Measurements from ENCODE around the gene FBN3. TPM values are rescaled to one million over a fixed set of nuclear protein-coding genes. Genes with fewer than 3 reads are reported as not detected.

Gene FBN3
- polyA plus RNA-seq, 1 experiment: not detected

- H3K27ac ChIP-seq (ENCODE audit: low read depth, low read length): no peak overlapping the region
- no peak for TF ChIP-seq CTCF (IDR thresholded peaks at IDR 0.05; ENCODE audit: low read depth, low read length)
- peaks cover 6% of the 10 kb centered on the region for H3K27me3 ChIP-seq (ENCODE audit: control insufficient read depth, insufficient read depth, low read length)
- POLR2A ChIA-PET: no interaction called here
- H3K4me3 ChIP-seq (ENCODE audit: low read depth, low read length): peak overlapping the region; percentile 7; the same call in 1 of the 2 replicates
- CTCF ChIA-PET: no interaction called here
- peaks cover 8% of the 10 kb centered on the region; the same call in 1 of the 2 replicates for H3K9me3 ChIP-seq (ENCODE audit: control insufficient read depth, insufficient read depth, low read length)
- DNase-seq (ENCODE audit: low read depth, low spot score): peak; percentile 20
Measured at GRCh38 chr19:8050274-8051096, 98.9 kb downstream of the FBN3 start.

- H3K27me3 ChIP-seq (ENCODE audit: control insufficient read depth, insufficient read depth, low read length): peaks cover 8% of the 10 kb centered on the region
- ChIA-PET CTCF (no interaction called here), POLR2A (no interaction called here)
- H3K9me3 ChIP-seq (ENCODE audit: control insufficient read depth, insufficient read depth, low read length): peaks cover 8% of the 10 kb centered on the region; the same call in 1 of the 2 replicates
- H3K4me3 ChIP-seq (ENCODE audit: low read depth, low read length): no peak overlapping the region
- no peak for TF ChIP-seq CTCF (IDR thresholded peaks at IDR 0.05; ENCODE audit: low read depth, low read length)
- DNase-seq (ENCODE audit: low read depth, low spot score): no peak
- no peak overlapping the region for H3K27ac ChIP-seq (ENCODE audit: low read depth, low read length)
Measured at GRCh38 chr19:8046569-8047165, 102.7 kb downstream of the FBN3 start.

GRCh38 chr19:8045872-8046568 lies 103.4 kb downstream of the FBN3 start:
- no peak overlapping the region for H3K27ac ChIP-seq (ENCODE audit: low read depth, low read length)
- H3K4me3 ChIP-seq (ENCODE audit: low read depth, low read length): no peak overlapping the region
- POLR2A ChIA-PET: interaction anchor here (0.7 kb wide), 1 partner anchor 20 kb away, joined by 3 read pairs; no protein-coding TSS in a partner anchor
- no peak for DNase-seq (ENCODE audit: low read depth, low spot score)
- H3K27me3 ChIP-seq (ENCODE audit: control insufficient read depth, insufficient read depth, low read length): peaks cover 8% of the 10 kb centered on the region
- CTCF ChIA-PET: no interaction called here
- H3K9me3 ChIP-seq (ENCODE audit: control insufficient read depth, insufficient read depth, low read length): peaks cover 8% of the 10 kb centered on the region; the same call in 1 of the 2 replicates
- TF ChIP-seq CTCF (IDR thresholded peaks at IDR 0.05; ENCODE audit: low read depth, low read length): no peak

- H3K9me3 ChIP-seq (ENCODE audit: control insufficient read depth, insufficient read depth, low read length): no peaks in the 10 kb centered on the region
- POLR2A ChIA-PET: no interaction called here
- peaks cover 4% of the 10 kb centered on the region for H3K27me3 ChIP-seq (ENCODE audit: control insufficient read depth, insufficient read depth, low read length)
- DNase-seq (ENCODE audit: low read depth, low spot score): no peak
- H3K27ac ChIP-seq (ENCODE audit: low read depth, low read length): no peak overlapping the region
- CTCF ChIA-PET: no interaction called here
- no peak overlapping the region for H3K4me3 ChIP-seq (ENCODE audit: low read depth, low read length)
- TF ChIP-seq CTCF (IDR thresholded peaks at IDR 0.05; ENCODE audit: low read depth, low read length): no peak
Measured at GRCh38 chr19:8044018-8044417, 105.4 kb downstream of the FBN3 start.

GRCh38 chr19:8042900-8043299 lies 106.5 kb downstream of the FBN3 start:
- Histone ChIP-seq H3K4me3 (ENCODE audit: low read depth, low read length) (no peak overlapping the region), H3K27ac (ENCODE audit: low read depth, low read length) (no peak overlapping the region), H3K9me3 (ENCODE audit: control insufficient read depth, insufficient read depth, low read length) (no peaks in the 10 kb centered on the region), H3K27me3 (ENCODE audit: control insufficient read depth, insufficient read depth, low read length) (peaks cover 5% of the 10 kb centered on the region)
- TF ChIP-seq CTCF (IDR thresholded peaks at IDR 0.05; ENCODE audit: low read depth, low read length): no peak
- ChIA-PET CTCF (no interaction called here), POLR2A (no interaction called here)
- no peak for DNase-seq (ENCODE audit: low read depth, low spot score)

All from AG04450 (cell line).